ENCODE data around the gene NSMF.

GRCh38 chr9:137482094-137482781, 23.1 kb upstream of the NSMF start:
- no peak for TF ChIP-seq CTCF (conservative IDR thresholded peaks at IDR 0.05; ENCODE audit: low read length)
- no peak for TF ChIP-seq EZH2phosphoT487 (IDR thresholded peaks at IDR 0.05; ENCODE audit: borderline replicate concordance)
